Endothelial cell of umbilical vein (primary cell): Measurements from ENCODE around the gene MOB3C.
"Not testable (repeated sequence)": the region's sequence is repeated elsewhere in the genome, so short reads cannot be mapped to it uniquely, and the experiment has no call there.

Source experiments
- EZH2 ChIP-seq: IDR thresholded peaks from 2 replicates; pipeline ENCODE4 v1.6.1; 2012; ENCODE audit warnings: borderline replicate concordance, low read depth, mild to moderate bottlenecking, moderate library complexity, low read length, inconsistent platforms; ENCODE audit not compliant: severe bottlenecking
- FOS ChIP-seq: IDR thresholded peaks from 2 replicates; pipeline ENCODE4 v1.6.1; 2011; ENCODE audit warnings: mild to moderate bottlenecking, low read length, moderate library complexity, borderline replicate concordance; ENCODE audit not compliant: insufficient read depth
- MAX ChIP-seq: IDR thresholded peaks from 2 replicates; pipeline ENCODE4 v1.6.1; 2011; ENCODE audit not compliant: insufficient read depth, insufficient read length
- POLR2A ChIP-seq: IDR thresholded peaks from 2 replicates; pipeline ENCODE4 v1.6.1; 2012; ENCODE audit warnings: low read depth, mild to moderate bottlenecking, control low read depth, low read length
- POLR2AphosphoS5 ChIP-seq: IDR thresholded peaks from 2 replicates; pipeline ENCODE4 v1.6.1; 2012; ENCODE audit warnings: low read depth, mild to moderate bottlenecking, control low read depth, low read length, moderate library complexity; ENCODE audit not compliant: insufficient read depth
- TF ChIP-seq, protein P1 (sequence below), 2 donors: IDR thresholded peaks; 1 replicate in 1 of 2; 2 replicates in 1 of 2; pipeline ENCODE4 v1.5.1; 2011; ENCODE audit warnings: low read length in 2 of 2, mild to moderate bottlenecking in 2 of 2, moderate library complexity in 2 of 2, control low read depth in 1 of 2, inconsistent platforms in 1 of 2, low read depth in 1 of 2; ENCODE audit not compliant: insufficient read depth in 1 of 2; ENCODE audit errors: extremely low read depth in 1 of 2

DNA sequence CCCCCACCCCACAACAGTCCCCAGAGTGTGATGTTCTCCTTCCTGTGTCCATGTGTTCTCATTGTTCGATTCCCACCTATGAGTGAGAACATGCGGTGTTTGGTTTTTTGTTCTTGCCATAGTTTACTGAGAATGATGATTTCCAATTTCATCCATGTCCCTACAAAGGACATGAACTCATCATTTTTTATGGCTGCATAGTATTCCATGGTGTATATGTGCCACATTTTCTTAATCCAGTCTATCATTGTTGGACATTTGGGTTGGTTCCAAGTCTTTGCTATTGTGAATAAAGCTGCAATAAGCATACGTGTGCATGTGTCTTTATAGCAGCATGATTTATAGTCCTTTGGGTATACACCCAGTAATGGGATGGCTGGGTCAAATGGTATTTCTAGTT is 34.5 kb upstream of the MOB3C start:
- TF ChIP-seq FOS, EZH2, POLR2A, MAX, POLR2AphosphoS5: not testable (repeated sequence)
- TF ChIP-seq, protein P1, sequence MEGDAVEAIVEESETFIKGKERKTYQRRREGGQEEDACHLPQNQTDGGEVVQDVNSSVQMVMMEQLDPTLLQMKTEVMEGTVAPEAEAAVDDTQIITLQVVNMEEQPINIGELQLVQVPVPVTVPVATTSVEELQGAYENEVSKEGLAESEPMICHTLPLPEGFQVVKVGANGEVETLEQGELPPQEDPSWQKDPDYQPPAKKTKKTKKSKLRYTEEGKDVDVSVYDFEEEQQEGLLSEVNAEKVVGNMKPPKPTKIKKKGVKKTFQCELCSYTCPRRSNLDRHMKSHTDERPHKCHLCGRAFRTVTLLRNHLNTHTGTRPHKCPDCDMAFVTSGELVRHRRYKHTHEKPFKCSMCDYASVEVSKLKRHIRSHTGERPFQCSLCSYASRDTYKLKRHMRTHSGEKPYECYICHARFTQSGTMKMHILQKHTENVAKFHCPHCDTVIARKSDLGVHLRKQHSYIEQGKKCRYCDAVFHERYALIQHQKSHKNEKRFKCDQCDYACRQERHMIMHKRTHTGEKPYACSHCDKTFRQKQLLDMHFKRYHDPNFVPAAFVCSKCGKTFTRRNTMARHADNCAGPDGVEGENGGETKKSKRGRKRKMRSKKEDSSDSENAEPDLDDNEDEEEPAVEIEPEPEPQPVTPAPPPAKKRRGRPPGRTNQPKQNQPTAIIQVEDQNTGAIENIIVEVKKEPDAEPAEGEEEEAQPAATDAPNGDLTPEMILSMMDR (IDR thresholded peaks at IDR 0.05; ENCODE audit: extremely low read depth in 1 of 2, insufficient read depth in 1 of 2, low read depth in 1 of 2, low read length in 2 of 2): not testable (repeated sequence)
